Breast epithelium (tissue), 3 donors: ENCODE measurements around the gene PLEKHA6.

Source experiments
- CTCF ChIP-seq, 3 donors: fragments of 450-650 bp; IDR thresholded peaks; one replicate each; pipeline ENCODE4 v1.5.1; 2016 to 2017; ENCODE audit warnings: antibody characterized with exemption in 3 of 3, mild to moderate bottlenecking in 3 of 3, moderate library complexity in 3 of 3
- POLR2AphosphoS5 ChIP-seq, 3 donors: sonication (generic); formaldehyde crosslinking; IDR thresholded peaks; one replicate each; pipeline ENCODE4 v1.6.1; 2017; ENCODE audit warnings: antibody characterized with exemption in 3 of 3

GRCh38 chr1:204299814-204300365 is 59.8 kb downstream of the PLEKHA6 start:
- no peak for TF ChIP-seq POLR2AphosphoS5 (IDR thresholded peaks at IDR 0.05)
- TF ChIP-seq CTCF (IDR thresholded peaks at IDR 0.05) = no peak
